K562 (cell line): ENCODE results near the gene SRI. TPM values are rescaled to one million over a fixed set of nuclear protein-coding genes. Genes with fewer than 3 reads are reported as not detected.

Experiments used
- FOSL1 ChIP-seq: fragments of 200-800 bp; sonication (Bioruptor generic); conservative IDR thresholded peaks from 2 replicates; pipeline ENCODE4 v1.6.1; 2016; ENCODE audit warnings: missing genetic modification characterization, missing compliant biosample characterization
- FOXA3 ChIP-seq, 2 experiments: fragments of 450-650 bp in 1 of 2; sonication (generic) in 1 of 2; formaldehyde crosslinking; IDR thresholded peaks in 1 of 2; conservative IDR thresholded peaks in 1 of 2; 2 replicates each; pipeline versions ENCODE4 v1.4.0 to v1.8.0; 2020 to 2022; ENCODE audit warnings: mild to moderate bottlenecking in 2 of 2, missing genetic modification reagents in 1 of 2
- RBM39 ChIP-seq: fragments of 200-400 bp; formaldehyde crosslinking; optimal IDR thresholded peaks from 2 replicates; pipeline ENCODE3; 2018; ENCODE audit warnings: low read depth, low read length
- TCF3 ChIP-seq: sonication (generic); formaldehyde crosslinking; IDR thresholded peaks from 2 replicates; pipeline ENCODE4 v1.4.0; 2020; ENCODE audit warnings: mild to moderate bottlenecking, missing genetic modification reagents
- ZBTB8A ChIP-seq: fragments of 450-650 bp; IDR thresholded peaks from 2 replicates; pipeline ENCODE4 v1.6.1; 2018; ENCODE audit warnings: mild to moderate bottlenecking, moderate library complexity; ENCODE audit not compliant: partially characterized antibody
- polyA plus RNA-seq, 8 experiments: library from polyadenylated mRNA; depleted of rRNA in 4 of 8; stranded (reverse) in 5 of 8; unstranded in 3 of 8; fragments of >200 nt; fragmentation: Nextera tagmentation in 2 of 8; fragmentation: Illumina TruSeq in 1 of 8; extraction: Ambion mirVana in 2 of 8; extraction: Trizol in 1 of 8; gene quantifications; 2 replicates each; pipeline versions ENCODE4 v1.2.1 to v1.2.3, GENCODE V29; 2011 to 2014; ENCODE audit warnings: inconsistent platforms in 1 of 8, missing spikeins in 1 of 8
- total RNA-seq, 7 experiments: library from RNA; depleted of rRNA in 6 of 7; stranded (reverse); fragments of >200 nt in 6 of 7; fragmentation: Illumina TruSeq in 2 of 7; extraction: Trizol in 2 of 7; gene quantifications; 2 replicates each; pipeline versions ENCODE4 v1.2.1 to v1.2.3, GENCODE V29; 2011 to 2021; ENCODE audit warnings: low replicate concordance in 1 of 7
- TF ChIP-seq, protein P1 (sequence below): fragments of 450-650 bp; IDR thresholded peaks from 2 replicates; pipeline ENCODE4 v1.6.1; 2016; ENCODE audit warnings: missing biosample characterization, missing genetic modification characterization
- TF ChIP-seq, protein P2 (sequence below): fragments of 450-650 bp; IDR thresholded peaks from 2 replicates; pipeline ENCODE4 v1.7.1; 2018; ENCODE audit warnings: mild to moderate bottlenecking, low read depth; ENCODE audit not compliant: partially characterized antibody

The SRI gene
- total and polyA plus RNA-seq, 9 of the 15 experiments (the other 6 are each of a cell fraction or from before 2014, with no cell fraction given): 56.4 to 158 (median 119) TPM

DNA sequence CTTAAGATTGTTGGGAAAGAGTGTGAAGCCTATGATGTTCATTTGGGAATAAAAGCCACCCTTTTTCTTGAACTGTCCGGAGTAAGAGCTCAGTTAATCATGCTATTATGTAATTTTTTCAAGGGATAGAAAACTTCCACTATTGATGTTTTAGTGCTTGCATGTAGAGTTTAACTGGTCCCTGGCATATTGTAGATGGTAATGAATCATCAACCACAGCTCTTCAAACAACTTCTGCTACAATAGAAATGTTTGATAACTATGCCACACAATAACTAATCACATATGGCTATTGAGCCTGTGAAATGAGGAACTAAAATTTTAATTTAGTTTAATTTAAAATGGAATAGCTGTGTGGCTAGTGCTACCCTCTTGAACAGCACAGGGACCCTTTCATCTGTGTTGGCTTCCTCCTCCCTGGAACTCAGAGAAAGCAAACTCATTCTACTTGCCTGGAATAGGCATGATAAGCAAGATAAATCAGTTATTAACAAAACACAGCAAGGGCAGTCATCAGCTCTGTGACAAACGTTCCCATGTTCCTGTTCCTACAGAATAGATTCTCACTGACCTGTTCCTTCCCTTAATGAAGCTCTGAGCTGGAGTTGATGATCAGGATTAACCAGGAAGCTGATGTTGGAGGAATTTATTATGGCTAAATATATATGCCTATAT, 4.9 kb upstream of the SRI start (continued):
- TF ChIP-seq, protein P1, sequence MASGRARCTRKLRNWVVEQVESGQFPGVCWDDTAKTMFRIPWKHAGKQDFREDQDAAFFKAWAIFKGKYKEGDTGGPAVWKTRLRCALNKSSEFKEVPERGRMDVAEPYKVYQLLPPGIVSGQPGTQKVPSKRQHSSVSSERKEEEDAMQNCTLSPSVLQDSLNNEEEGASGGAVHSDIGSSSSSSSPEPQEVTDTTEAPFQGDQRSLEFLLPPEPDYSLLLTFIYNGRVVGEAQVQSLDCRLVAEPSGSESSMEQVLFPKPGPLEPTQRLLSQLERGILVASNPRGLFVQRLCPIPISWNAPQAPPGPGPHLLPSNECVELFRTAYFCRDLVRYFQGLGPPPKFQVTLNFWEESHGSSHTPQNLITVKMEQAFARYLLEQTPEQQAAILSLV (tag): no peak
- TF ChIP-seq FOSL1 (tag) (peak; percentile 47; the same call in 1 of the 2 replicates), RBM39 (no peak), TCF3 (CRISPR knock-in tag) (0 out of 2 replicates have a peak, but pooled peaks have one; percentile 11), ZBTB8A (no peak), FOXA3 (CRISPR knock-in tag; conservative IDR thresholded peaks at IDR 0.05 in 1 of 2, IDR thresholded peaks at IDR 0.05 in 1 of 2) (0 out of 4 replicates have a peak, but pooled peaks of 1 of the 2 experiments have one; percentile 21)
- TF ChIP-seq, protein P2, sequence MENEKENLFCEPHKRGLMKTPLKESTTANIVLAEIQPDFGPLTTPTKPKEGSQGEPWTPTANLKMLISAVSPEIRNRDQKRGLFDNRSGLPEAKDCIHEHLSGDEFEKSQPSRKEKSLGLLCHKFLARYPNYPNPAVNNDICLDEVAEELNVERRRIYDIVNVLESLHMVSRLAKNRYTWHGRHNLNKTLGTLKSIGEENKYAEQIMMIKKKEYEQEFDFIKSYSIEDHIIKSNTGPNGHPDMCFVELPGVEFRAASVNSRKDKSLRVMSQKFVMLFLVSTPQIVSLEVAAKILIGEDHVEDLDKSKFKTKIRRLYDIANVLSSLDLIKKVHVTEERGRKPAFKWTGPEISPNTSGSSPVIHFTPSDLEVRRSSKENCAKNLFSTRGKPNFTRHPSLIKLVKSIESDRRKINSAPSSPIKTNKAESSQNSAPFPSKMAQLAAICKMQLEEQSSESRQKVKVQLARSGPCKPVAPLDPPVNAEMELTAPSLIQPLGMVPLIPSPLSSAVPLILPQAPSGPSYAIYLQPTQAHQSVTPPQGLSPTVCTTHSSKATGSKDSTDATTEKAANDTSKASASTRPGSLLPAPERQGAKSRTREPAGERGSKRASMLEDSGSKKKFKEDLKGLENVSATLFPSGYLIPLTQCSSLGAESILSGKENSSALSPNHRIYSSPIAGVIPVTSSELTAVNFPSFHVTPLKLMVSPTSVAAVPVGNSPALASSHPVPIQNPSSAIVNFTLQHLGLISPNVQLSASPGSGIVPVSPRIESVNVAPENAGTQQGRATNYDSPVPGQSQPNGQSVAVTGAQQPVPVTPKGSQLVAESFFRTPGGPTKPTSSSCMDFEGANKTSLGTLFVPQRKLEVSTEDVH: no peak
- TF ChIP-seq, all 486 proteins: peak for 8
